Measurements from ENCODE around the gene KLHL7. TPM values are rescaled to one million over a fixed set of nuclear protein-coding genes. Genes with fewer than 3 reads are reported as not detected.

KLHL7 gene
- total RNA-seq, result 100 to 1,000 TPM in 9 of 10 donors, 10 to 100 TPM in 1; 86.3 to 159 (median 146) TPM
- polyA plus RNA-seq, result 10 to 100 TPM; 27.1 to 55.2 TPM
- long read RNA-seq, donor 1, full-length matches to known transcripts, result 395 of 457 reads
- long read RNA-seq, donor 1, partial matches to known transcripts, result 24 of 457 reads
- long read RNA-seq, donor 1, other reads (novel, unspliced or antisense), result 38 of 457 reads
- long read RNA-seq, donor 2, full-length matches to known transcripts, result 413 of 514 reads
- long read RNA-seq, donor 2, partial matches to known transcripts, result 37 of 514 reads
- long read RNA-seq, donor 2, other reads (novel, unspliced or antisense), result 64 of 514 reads
- long read RNA-seq, donor 3, full-length matches to known transcripts, result 544 of 706 reads
- long read RNA-seq, donor 3, partial matches to known transcripts, result 56 of 706 reads
- long read RNA-seq, donor 3, other reads (novel, unspliced or antisense), result 106 of 706 reads

- intact Hi-C loops (cut with DNase I), result loop anchor here in 9 of 10 donors (1.0 to 10.0 kb wide), 11 partner anchors 17 to 169 kb away; partner anchors contain the start of genes NUP42 (in 5 of the 9) and GPNMB (in 2 of the 9)
- DNase-seq (peak; percentile 96 to 97), ATAC-seq (peak; percentile 98 to 99 (median 98))
- peak within 1 kb of the TSS; percentile 67 to 98 (median 86) for H3K4me3 ChIP-seq
- H3K27ac ChIP-seq, result peak within 1 kb of the TSS; percentile 84 to 95 (median 92)
- H3K9me3 ChIP-seq, result peaks cover 0 to 10% (median 0%) of the 10 kb centered on the region in 11 donors
- 0% methylated on average over 40 of the region's 40 CpGs for WGBS, 2 donors
- H3K27me3 ChIP-seq, result no peaks in the 10 kb centered on the region
- TF ChIP-seq CTCF (IDR thresholded peaks at IDR 0.05), result peak in 1 of 9 donors; percentile 7
- H3K36me3 ChIP-seq, result no peaks in the 10 kb centered on the region
- peaks cover 0 to 47% (median 32%) of the 10 kb centered on the region in 9 donors for H3K4me1 ChIP-seq
Observed at GRCh38 chr7:23105644-23106056, at the start of gene KLHL7. KLHL7 (plus strand) TSS chr7:23105785; CDS start chr7:23106027, 242 bp downstream.

- Histone ChIP-seq H3K9me3 (no peaks in the 10 kb centered on the region), H3K36me3 (no peaks in the 10 kb centered on the region), H3K27ac (no peak overlapping the region), H3K4me1 (peaks cover 0 to 9% (median 0%) of the 10 kb centered on the region in 9 donors), H3K4me3 (no peak overlapping the region), H3K27me3 (no peaks in the 10 kb centered on the region)
- intact Hi-C loops (cut with DNase I), result loop anchor here in 7 of 10 donors (5.0 to 10.0 kb wide), 8 partner anchors 84 to 501 kb away; partner anchors contain the start of genes TOMM7 (in 3 of the 7) and IL6 (in 1 of the 7)
- no peak for TF ChIP-seq CTCF (IDR thresholded peaks at IDR 0.05)
- ATAC-seq (no peak), DNase-seq (no peak)
- 41 to 43% methylated on average over 6 of the region's 6 CpGs for WGBS, 2 donors
Observed at GRCh38 chr7:23058408-23059096, 47.0 kb upstream of the KLHL7 start.

- TF ChIP-seq CTCF (IDR thresholded peaks at IDR 0.05), result no peak
- WGBS, 2 donors, result 80 to 93% methylated on average over 6 of the region's 6 CpGs
Observed at GRCh38 chr7:23061327-23061726, 44.3 kb upstream of the KLHL7 start.

GRCh38 chr7:23062452-23062851 is 43.1 kb upstream of the KLHL7 start:
- DNase-seq (no peak), ATAC-seq (peak in 1 of 8 donors; percentile 41)
- no peak overlapping the region for H3K4me3 ChIP-seq
- H3K9me3 ChIP-seq, result no peaks in the 10 kb centered on the region
- no peaks in the 10 kb centered on the region for H3K27me3 ChIP-seq
- TF ChIP-seq CTCF (IDR thresholded peaks at IDR 0.05), result no peak
- peaks cover 0 to 18% (median 0%) of the 10 kb centered on the region in 9 donors for H3K4me1 ChIP-seq
- H3K27ac ChIP-seq, result no peak overlapping the region
- H3K36me3 ChIP-seq, result no peaks in the 10 kb centered on the region
- intact Hi-C loops (cut with DNase I), result loop anchor here in 1 of 10 donors (10.0 kb wide), 1 partner anchor 338 kb away; the partner anchor contains the start of gene IL6
- 89 to 92% methylated on average over 7 of the region's 7 CpGs for WGBS, 2 donors

More at GRCh38 chr7:23061327-23061726, 44.3 kb upstream of the KLHL7 start:
- ATAC-seq, result no peak
- H3K4me3 ChIP-seq, result no peak overlapping the region
- H3K27ac ChIP-seq, result no peak overlapping the region
- H3K27me3 ChIP-seq, result no peaks in the 10 kb centered on the region
- intact Hi-C loops (cut with DNase I), result loop anchor here in 1 of 10 donors (10.0 kb wide), 1 partner anchor 337 kb away; the partner anchor contains the start of gene IL6
- no peak for DNase-seq
- peaks cover 0 to 10% (median 0%) of the 10 kb centered on the region in 9 donors for H3K4me1 ChIP-seq
- no peaks in the 10 kb centered on the region for H3K36me3 ChIP-seq
- H3K9me3 ChIP-seq, result no peaks in the 10 kb centered on the region
